Fibroblast of lung (primary cell): ENCODE measurements around the gene PIF1. TPM values are rescaled to one million over a fixed set of nuclear protein-coding genes. Genes with fewer than 3 reads are reported as not detected.
A peak's percentile ranks its signal among the peaks of the same experiment; 100 is the strongest.

ENCODE experiments used
- DNase-seq, 2 donors: peaks; one replicate each; pipeline versions ENCODE4 v3.0.0 to v3.0.0-alpha.2; 2010; ENCODE audit warnings: low read depth in 2 of 2
- H2AFZ ChIP-seq: 2 replicates; pipeline ENCODE4 v1.5.1; 2012; ENCODE audit warnings: low read length, control low read depth, inconsistent platforms
- H3K27ac ChIP-seq: 2 replicates; pipeline ENCODE4 v1.5.1; 2011; ENCODE audit warnings: low read length, control low read depth; ENCODE audit not compliant: insufficient read depth
- H3K27me3 ChIP-seq: 2 replicates; pipeline ENCODE4 v1.5.1; 2011; ENCODE audit warnings: mild to moderate bottlenecking, low read length; ENCODE audit not compliant: control insufficient read depth, insufficient read depth
- H3K36me3 ChIP-seq: 2 replicates; pipeline ENCODE4 v1.5.1; 2011; ENCODE audit warnings: low read length; ENCODE audit not compliant: control insufficient read depth, insufficient read depth
- H3K4me1 ChIP-seq: 2 replicates; pipeline ENCODE4 v1.5.1; 2011; ENCODE audit warnings: low read length; ENCODE audit not compliant: control insufficient read depth, insufficient read depth; ENCODE audit errors: extremely low read depth
- H3K4me2 ChIP-seq: 2 replicates; pipeline ENCODE4 v1.5.1; 2011; ENCODE audit warnings: low read length, control low read depth; ENCODE audit not compliant: insufficient read depth; ENCODE audit errors: extremely low read depth
- H3K4me3 ChIP-seq, 4 experiments: fragments of 200-600 bp in 1 of 4; sonication (generic) in 1 of 4; replicated peaks in 1 of 4; 2 replicates each; pipeline ENCODE4 v1.5.1; 2011 to 2016; ENCODE audit warnings: low read length in 4 of 4, low read depth in 3 of 4, mild to moderate bottlenecking in 3 of 4, control low read depth in 2 of 4, inconsistent platforms in 1 of 4, mixed read lengths in 1 of 4; ENCODE audit not compliant: insufficient read depth in 1 of 4; ENCODE audit errors: control extremely low read depth in 1 of 4
- H3K79me2 ChIP-seq: 2 replicates; pipeline ENCODE4 v1.5.1; 2012; ENCODE audit warnings: mild to moderate bottlenecking, low read length, inconsistent platforms; ENCODE audit not compliant: control insufficient read depth, insufficient read depth
- H3K9ac ChIP-seq: 2 replicates; pipeline ENCODE4 v1.5.1; 2011; ENCODE audit warnings: mild to moderate bottlenecking, low read length, control low read depth; ENCODE audit not compliant: insufficient read depth
- H3K9me3 ChIP-seq: 2 replicates; pipeline ENCODE4 v1.5.1; 2012; ENCODE audit warnings: low read depth, low read length; ENCODE audit not compliant: control insufficient read depth, insufficient read depth
- H4K20me1 ChIP-seq: 2 replicates; pipeline ENCODE4 v1.5.1; 2011; ENCODE audit warnings: low read length; ENCODE audit not compliant: control insufficient read depth, insufficient read depth; ENCODE audit errors: extremely low read depth
- CTCF ChIP-seq, 2 donors: IDR thresholded peaks in 1 of 2; conservative IDR thresholded peaks in 1 of 2; 1 replicate in 1 of 2; 2 replicates in 1 of 2; pipeline ENCODE4 v1.5.1; 2011 to 2012; ENCODE audit warnings: low read length in 2 of 2, control low read depth in 1 of 2, inconsistent platforms in 1 of 2, low read depth in 1 of 2, mild to moderate bottlenecking in 1 of 2
- EZH2 ChIP-seq: IDR thresholded peaks from 2 replicates; pipeline ENCODE4 v1.5.1; 2012; ENCODE audit warnings: low read length, control low read depth, mild to moderate bottlenecking; ENCODE audit errors: missing control alignments
- polyA plus RNA-seq, 2 donors: library from polyadenylated mRNA; depleted of rRNA in 1 of 2; stranded (reverse) in 1 of 2; unstranded in 1 of 2; fragments of >200 nt; gene quantifications; 2 replicates each; pipeline ENCODE4 v1.2.1, GENCODE V29; 2011 to 2012; ENCODE audit warnings: missing spikeins in 1 of 2
- total RNA-seq: library from RNA; depleted of rRNA; stranded (reverse); fragments of >200 nt; gene quantifications from 2 replicates; pipeline ENCODE4 v1.2.1, GENCODE V29; 2014

PIF1 gene
- total and polyA plus RNA-seq, 2 donors (not counting 1 experiment from before 2014, with no cell fraction given), result 5.1 to 9.4 TPM

GRCh38 chr15:64844576-64845145 lies 19.2 kb upstream of the PIF1 start:
- peaks cover 19% of the 10 kb centered on the region for H3K4me1 ChIP-seq
- H3K79me2 ChIP-seq, result peaks cover 70% of the 10 kb centered on the region
- H3K4me2 ChIP-seq, result peak overlapping the region; percentile 98
- no peaks in the 10 kb centered on the region for H3K27me3 ChIP-seq
- peaks cover 9% of the 10 kb centered on the region for H3K36me3 ChIP-seq
- TF ChIP-seq EZH2, result no peak
- no peak for TF ChIP-seq CTCF (conservative IDR thresholded peaks at IDR 0.05 in 1 of 2, IDR thresholded peaks at IDR 0.05 in 1 of 2; ENCODE audit: low read depth in 1 of 2, low read length in 2 of 2)
- H3K9ac ChIP-seq, result peak overlapping the region; percentile 48
- H4K20me1 ChIP-seq, result peaks cover 4% of the 10 kb centered on the region
- H3K4me3 ChIP-seq, result peak overlapping the region; percentile 90 to 99 (median 96)
- no peak for DNase-seq
- no peak overlapping the region for H2AFZ ChIP-seq
- H3K27ac ChIP-seq, result peak overlapping the region; percentile 39
- no peaks in the 10 kb centered on the region for H3K9me3 ChIP-seq

GRCh38 chr15:64843991-64844390 lies 18.5 kb upstream of the PIF1 start:
- no peaks in the 10 kb centered on the region for H3K27me3 ChIP-seq
- peak overlapping the region; percentile 35 for H3K9ac ChIP-seq
- H3K79me2 ChIP-seq, result peaks cover 70% of the 10 kb centered on the region
- H3K4me3 ChIP-seq, result peak overlapping the region; percentile 90 to 99 (median 96)
- no peak overlapping the region for H2AFZ ChIP-seq
- no peaks in the 10 kb centered on the region for H3K9me3 ChIP-seq
- H3K4me1 ChIP-seq, result peaks cover 19% of the 10 kb centered on the region
- peak overlapping the region; percentile 98 for H3K4me2 ChIP-seq
- peaks cover 9% of the 10 kb centered on the region for H3K36me3 ChIP-seq
- no peak for DNase-seq
- peaks cover 4% of the 10 kb centered on the region for H4K20me1 ChIP-seq
- no peak for TF ChIP-seq EZH2
- TF ChIP-seq CTCF (conservative IDR thresholded peaks at IDR 0.05 in 1 of 2, IDR thresholded peaks at IDR 0.05 in 1 of 2; ENCODE audit: low read depth in 1 of 2, low read length in 2 of 2), result no peak
- peak overlapping the region; percentile 39 for H3K27ac ChIP-seq

- H3K9ac ChIP-seq, result peak overlapping the region; percentile 92
Observed at GRCh38 chr15:64842986-64843561, 17.6 kb upstream of the PIF1 start.

More at GRCh38 chr15:64842986-64843561, 17.6 kb upstream of the PIF1 start:
- peaks cover 17% of the 10 kb centered on the region for H3K4me1 ChIP-seq
- peaks cover 63% of the 10 kb centered on the region for H3K79me2 ChIP-seq
- no peak overlapping the region for H2AFZ ChIP-seq
- DNase-seq, result peak; percentile 61 to 64
- H3K27me3 ChIP-seq, result no peaks in the 10 kb centered on the region
- peaks cover 4% of the 10 kb centered on the region for H4K20me1 ChIP-seq
- H3K4me3 ChIP-seq, result peak overlapping the region; percentile 90 to 99 (median 96)
- peak overlapping the region; percentile 87 for H3K4me2 ChIP-seq
- peaks cover 3% of the 10 kb centered on the region for H3K36me3 ChIP-seq
- TF ChIP-seq CTCF (conservative IDR thresholded peaks at IDR 0.05 in 1 of 2, IDR thresholded peaks at IDR 0.05 in 1 of 2; ENCODE audit: low read depth in 1 of 2, low read length in 2 of 2) (no peak), EZH2 (no peak)
- H3K27ac ChIP-seq, result peak overlapping the region; percentile 83
- no peaks in the 10 kb centered on the region for H3K9me3 ChIP-seq
